Kidney (tissue), 14 donors: ENCODE results near the gene NOL4. TPM values are rescaled to one million over a fixed set of nuclear protein-coding genes. Genes with fewer than 3 reads are reported as not detected.

Experiments
- DNase-seq, 5 donors: peaks; one replicate each; pipeline ENCODE4 v3.0.0-alpha.2; 2013 to 2020
- FAIRE-seq: peaks from 2 replicates; lab custom pipeline; 2012; peaks lifted over from hg19 to GRCh38; lab: Jason Lieb, UNC
- H3K27ac ChIP-seq, 2 donors: one replicate each; pipeline ENCODE4 v1.7.0; 2013; ENCODE audit warnings: low read depth in 2 of 2, low read length in 2 of 2, inconsistent platforms in 1 of 2
- H3K27me3 ChIP-seq: one replicate; pipeline ENCODE4 v1.7.1; 2013; ENCODE audit warnings: low read length, inconsistent platforms; ENCODE audit not compliant: control insufficient read depth, insufficient read depth
- H3K36me3 ChIP-seq, 3 donors: one replicate each; pipeline versions ENCODE4 v1.7.0 to v1.7.1; 2013; ENCODE audit warnings: low read length in 3 of 3, control low read depth in 1 of 3, inconsistent platforms in 1 of 3; ENCODE audit not compliant: insufficient read depth in 3 of 3, control insufficient read depth in 2 of 3
- H3K4me1 ChIP-seq, 3 donors: one replicate each; pipeline versions ENCODE4 v1.7.0 to v1.7.1; 2013; ENCODE audit warnings: low read length in 3 of 3, inconsistent platforms in 1 of 3, low read depth in 1 of 3; ENCODE audit not compliant: control insufficient read depth in 2 of 3, insufficient read depth in 2 of 3
- H3K4me3 ChIP-seq, 3 donors: one replicate each; pipeline versions ENCODE4 v1.7.0 to v1.8.1; 2013; ENCODE audit warnings: low read length in 3 of 3, control low read depth in 1 of 3, inconsistent platforms in 1 of 3
- H3K9ac ChIP-seq, 3 donors: one replicate each; pipeline versions ENCODE4 v1.7.0 to v1.7.1; 2013; ENCODE audit warnings: low read length in 3 of 3, control low read depth in 1 of 3, inconsistent platforms in 1 of 3
- H3K9me3 ChIP-seq, 3 donors: one replicate each; pipeline versions ENCODE4 v1.7.0 to v1.7.1; 2013; ENCODE audit warnings: low read length in 3 of 3, control low read depth in 1 of 3, inconsistent platforms in 1 of 3; ENCODE audit not compliant: control insufficient read depth in 2 of 3, insufficient read depth in 1 of 3
- intact Hi-C: fragments of 100-400 bp; cut with DNase I; formaldehyde crosslinking; loops from one replicate; pipeline ENCODE4 v1.11.1; 2022
- polyA plus RNA-seq: library from polyadenylated mRNA; stranded (reverse); fragments of 350-450 nt; fragmentation: Illumina TruSeq; extraction: RNeasy Lipid Tissue Mini Kit (QIAGEN cat#74804); gene quantifications from one replicate; pipeline ENCODE4 v1.2.3, GENCODE V29; 2014; ENCODE audit warnings: low read depth, low replicate concordance; ENCODE audit not compliant: insufficient read depth
- total RNA-seq: library from RNA; stranded (reverse); fragmentation: NEBNext Ultra II Directional; extraction: Animal tissue kit (Norgen Biotek cat#: 25700); gene quantifications from one replicate; pipeline ENCODE4 v1.2.1, GENCODE V29; 2021
- TF ChIP-seq, protein P1 (sequence below): IDR thresholded peaks from 3 replicates; pipeline ENCODE4 v1.5.1; 2012; ENCODE audit warnings: mild to moderate bottlenecking, moderate library complexity, borderline replicate concordance; ENCODE audit not compliant: insufficient read depth; ENCODE audit errors: extremely low read depth
- donor health status: control.
- donor health status: control.
- donor health status: control.
- donor health status: control.
- donor health status: control.
- donor health status: DM: yes; HTN: yes; CAD: no.
- donor health status: Normal renal cell carcinoma (clear cell type).

The NOL4 gene
- total and polyA plus RNA-seq, 2 donors from 2014 or later = 0.62 to 1.1 TPM

DNA sequence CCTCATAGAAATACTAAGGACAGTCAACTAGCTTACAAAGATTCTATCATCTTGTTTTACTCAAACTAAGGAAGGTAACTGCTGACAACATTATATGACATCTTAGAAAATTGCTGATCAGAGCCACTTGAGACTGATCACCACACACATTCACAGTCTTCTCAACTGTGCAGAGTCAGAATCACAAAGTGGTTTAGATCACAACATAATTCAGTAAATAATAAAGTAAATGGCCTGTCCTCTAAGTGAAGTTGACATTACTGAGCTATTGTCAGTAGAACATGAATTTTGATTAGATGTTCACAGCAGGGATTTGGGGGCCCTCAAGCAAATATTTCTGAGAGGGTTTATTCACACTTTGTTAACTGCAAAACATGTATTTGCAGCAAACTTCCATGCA, 28.5 kb downstream of the NOL4 start:
- Histone ChIP-seq H3K4me3 (no peak overlapping the region), H3K27me3 (no peaks in the 10 kb centered on the region), H3K9me3 (no peaks in the 10 kb centered on the region), H3K27ac (no peak overlapping the region), H3K4me1 (no peaks in the 10 kb centered on the region), H3K9ac (no peak overlapping the region), H3K36me3 (no peaks in the 10 kb centered on the region)
- no peak for DNase-seq
- intact Hi-C loops = no loop called here
- no peak for FAIRE-seq
- TF ChIP-seq, protein P1, sequence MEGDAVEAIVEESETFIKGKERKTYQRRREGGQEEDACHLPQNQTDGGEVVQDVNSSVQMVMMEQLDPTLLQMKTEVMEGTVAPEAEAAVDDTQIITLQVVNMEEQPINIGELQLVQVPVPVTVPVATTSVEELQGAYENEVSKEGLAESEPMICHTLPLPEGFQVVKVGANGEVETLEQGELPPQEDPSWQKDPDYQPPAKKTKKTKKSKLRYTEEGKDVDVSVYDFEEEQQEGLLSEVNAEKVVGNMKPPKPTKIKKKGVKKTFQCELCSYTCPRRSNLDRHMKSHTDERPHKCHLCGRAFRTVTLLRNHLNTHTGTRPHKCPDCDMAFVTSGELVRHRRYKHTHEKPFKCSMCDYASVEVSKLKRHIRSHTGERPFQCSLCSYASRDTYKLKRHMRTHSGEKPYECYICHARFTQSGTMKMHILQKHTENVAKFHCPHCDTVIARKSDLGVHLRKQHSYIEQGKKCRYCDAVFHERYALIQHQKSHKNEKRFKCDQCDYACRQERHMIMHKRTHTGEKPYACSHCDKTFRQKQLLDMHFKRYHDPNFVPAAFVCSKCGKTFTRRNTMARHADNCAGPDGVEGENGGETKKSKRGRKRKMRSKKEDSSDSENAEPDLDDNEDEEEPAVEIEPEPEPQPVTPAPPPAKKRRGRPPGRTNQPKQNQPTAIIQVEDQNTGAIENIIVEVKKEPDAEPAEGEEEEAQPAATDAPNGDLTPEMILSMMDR = no peak

DNA sequence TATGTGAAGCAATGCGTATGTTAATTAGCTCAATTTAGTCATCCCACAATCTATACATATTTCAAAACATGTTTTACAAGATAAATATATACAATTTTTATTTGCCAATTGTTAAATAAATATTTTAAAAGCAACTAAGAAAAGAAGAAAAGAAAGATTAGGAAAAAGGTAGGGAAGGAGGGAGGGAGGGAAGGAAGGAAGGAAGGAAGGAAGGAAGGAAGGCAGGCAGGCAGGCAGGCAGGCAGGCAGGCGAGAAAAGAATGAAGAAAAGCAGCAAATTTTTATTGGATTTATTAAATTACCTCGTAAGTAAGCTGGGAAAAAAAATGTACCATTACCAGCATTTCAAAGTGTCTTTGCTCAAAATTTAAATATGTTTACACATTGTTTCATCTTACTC, 30.5 kb downstream of the NOL4 start:
- Histone ChIP-seq H3K27ac (no peak overlapping the region), H3K27me3 (no peaks in the 10 kb centered on the region), H3K36me3 (no peaks in the 10 kb centered on the region), H3K4me1 (no peaks in the 10 kb centered on the region), H3K9ac (no peak overlapping the region), H3K9me3 (no peaks in the 10 kb centered on the region), H3K4me3 (no peak overlapping the region)
- no peak for FAIRE-seq
- DNase-seq = no peak
- intact Hi-C loops = no loop called here
- TF ChIP-seq, protein P1 = no peak

DNA sequence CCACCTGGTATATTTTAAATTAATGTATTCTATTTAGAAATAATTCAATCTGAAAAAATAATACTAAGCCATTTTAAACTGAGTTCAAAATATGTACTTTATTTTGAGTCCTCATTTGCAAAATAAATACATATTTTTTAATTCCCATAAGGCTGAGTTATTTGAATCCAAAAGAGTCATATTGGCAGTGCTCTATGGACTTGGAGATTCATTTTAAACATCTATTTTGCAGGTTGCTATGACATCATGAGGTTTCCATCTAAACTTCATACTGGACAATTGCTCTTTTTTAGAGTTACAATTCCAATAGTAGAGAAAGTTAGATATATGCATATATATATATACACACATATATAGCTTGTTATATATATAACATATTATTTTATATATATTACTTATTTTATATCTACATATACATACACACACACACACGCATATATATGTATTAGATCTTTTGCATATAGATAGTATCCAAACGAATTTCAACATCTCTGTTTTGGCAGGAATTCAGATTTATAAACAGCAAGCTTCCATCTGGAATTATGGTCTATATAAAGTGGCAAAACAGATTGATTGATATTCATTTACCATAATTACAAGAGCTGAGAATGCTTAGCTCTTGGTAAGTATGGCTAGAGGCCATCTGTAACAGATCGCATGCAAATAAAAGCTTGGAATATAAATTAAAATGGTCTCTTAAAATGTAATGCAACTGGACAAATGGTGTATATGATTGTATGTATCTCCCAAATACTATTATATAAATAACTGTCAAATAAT, 34.9 kb downstream of the NOL4 start:
- Histone ChIP-seq H3K27me3 (no peaks in the 10 kb centered on the region), H3K4me3 (no peak overlapping the region), H3K9me3 (no peaks in the 10 kb centered on the region), H3K9ac (no peak overlapping the region), H3K36me3 (no peaks in the 10 kb centered on the region), H3K4me1 (no peaks in the 10 kb centered on the region), H3K27ac (no peak overlapping the region)
- TF ChIP-seq, protein P1 = no peak
- no peak for FAIRE-seq
- intact Hi-C loops = no loop called here
- DNase-seq = no peak
